ENCODE results near the gene GPR176. TPM values are rescaled to one million over a fixed set of nuclear protein-coding genes. Genes with fewer than 3 reads are reported as not detected.
A peak's percentile ranks its signal among the peaks of the same experiment; 100 is the strongest.

Gene GPR176
- total RNA-seq, 2 donors from 2014 or later = 0.82 to 2.2 TPM

- Histone ChIP-seq H3K27me3 (no peaks in the 10 kb centered on the region), H3K4me3 (no peak overlapping the region), H3K36me3 (no peaks in the 10 kb centered on the region), H3K4me1 (no peaks in the 10 kb centered on the region), H3K9ac (ENCODE audit: low read depth in 2 of 2, low read length in 2 of 2) (no peak overlapping the region), H3K9me3 (no peaks in the 10 kb centered on the region), H3K27ac (no peak overlapping the region)
- no peak for TF ChIP-seq CTCF (IDR thresholded peaks at IDR 0.05)
- no peak for DNase-seq
- intact Hi-C loops (cut with DNase I) = loop anchor here (5.0 to 10.0 kb wide), 2 partner anchors 89 to 187 kb away; no protein-coding TSS in a partner anchor
Measured at GRCh38 chr15:39788108-39788507, 132.0 kb downstream of the GPR176 start.

- intact Hi-C loops (cut with DNase I) = loop anchor here (5.0 to 10.0 kb wide), 2 partner anchors 90 to 187 kb away; no protein-coding TSS in a partner anchor
- Histone ChIP-seq H3K9ac (ENCODE audit: low read depth in 2 of 2, low read length in 2 of 2) (no peak overlapping the region), H3K4me3 (no peak overlapping the region), H3K27me3 (no peaks in the 10 kb centered on the region), H3K9me3 (no peaks in the 10 kb centered on the region), H3K4me1 (no peaks in the 10 kb centered on the region), H3K27ac (no peak overlapping the region), H3K36me3 (no peaks in the 10 kb centered on the region)
- no peak for TF ChIP-seq CTCF (IDR thresholded peaks at IDR 0.05)
- DNase-seq = no peak
Measured at GRCh38 chr15:39787479-39787878, 132.6 kb downstream of the GPR176 start.

- TF ChIP-seq CTCF (IDR thresholded peaks at IDR 0.05) = peak; percentile 59
- intact Hi-C loops (cut with DNase I) = loop anchor here (5.0 to 10.0 kb wide), 2 partner anchors 91 to 188 kb away; no protein-coding TSS in a partner anchor
- Histone ChIP-seq H3K9me3 (no peaks in the 10 kb centered on the region), H3K36me3 (no peaks in the 10 kb centered on the region), H3K4me1 (no peaks in the 10 kb centered on the region), H3K9ac (ENCODE audit: low read depth in 2 of 2, low read length in 2 of 2) (no peak overlapping the region), H3K27ac (no peak overlapping the region), H3K4me3 (no peak overlapping the region), H3K27me3 (no peaks in the 10 kb centered on the region)
- DNase-seq = no peak
Measured at GRCh38 chr15:39786447-39787056, 133.5 kb downstream of the GPR176 start.

- no peak overlapping the region for H3K4me3 ChIP-seq
- intact Hi-C loops (cut with DNase I) = loop anchor here (5.0 to 10.0 kb wide), 2 partner anchors 91 to 189 kb away; no protein-coding TSS in a partner anchor
- no peaks in the 10 kb centered on the region for H3K9me3 ChIP-seq
- DNase-seq = no peak
- TF ChIP-seq CTCF (IDR thresholded peaks at IDR 0.05) = no peak
- no peak overlapping the region for H3K27ac ChIP-seq
- no peaks in the 10 kb centered on the region for H3K36me3 ChIP-seq
- no peaks in the 10 kb centered on the region for H3K27me3 ChIP-seq
- no peak overlapping the region for H3K9ac ChIP-seq (ENCODE audit: low read depth in 2 of 2, low read length in 2 of 2)
- no peaks in the 10 kb centered on the region for H3K4me1 ChIP-seq
Measured at GRCh38 chr15:39785841-39786240, 134.2 kb downstream of the GPR176 start.

- Histone ChIP-seq H3K4me1 (no peaks in the 10 kb centered on the region), H3K9me3 (no peaks in the 10 kb centered on the region), H3K36me3 (no peaks in the 10 kb centered on the region), H3K9ac (ENCODE audit: low read depth in 2 of 2, low read length in 2 of 2) (no peak overlapping the region), H3K27ac (no peak overlapping the region), H3K27me3 (no peaks in the 10 kb centered on the region), H3K4me3 (no peak overlapping the region)
- intact Hi-C loops (cut with DNase I) = loop anchor here (5.0 to 10.0 kb wide), 2 partner anchors 92 to 190 kb away; no protein-coding TSS in a partner anchor
- no peak for TF ChIP-seq CTCF (IDR thresholded peaks at IDR 0.05)
- DNase-seq = no peak
Measured at GRCh38 chr15:39785139-39785538, 134.9 kb downstream of the GPR176 start.

All from colonic mucosa (tissue), 4 donors.